H1 (cell line): ENCODE results near the gene STOML1. TPM values are rescaled to one million over a fixed set of nuclear protein-coding genes. Genes with fewer than 3 reads are reported as not detected.
"Not testable (repeated sequence)": the region's sequence is repeated elsewhere in the genome, so short reads cannot be mapped to it uniquely, and the experiment has no call there.

Source experiments
- CTCF ChIA-PET: fragments of 300-600 bp; sonication (Branson Sonifier 250); formaldehyde crosslinking; loops from one replicate; lab custom pipeline; 2021; ENCODE audit not compliant: partially characterized antibody; lab: Charles Lee
- POLR2A ChIA-PET: fragments of 300-600 bp; sonication (Branson Sonifier 250); formaldehyde crosslinking; loops from one replicate; lab custom pipeline; 2021; ENCODE audit warnings: inconsistent platforms; ENCODE audit not compliant: partially characterized antibody; lab: Charles Lee
- DNase-seq, 2 experiments: peaks; one replicate each; pipeline versions ENCODE4 v3.0.0 to v3.0.0-alpha.2; 2010 to 2022; ENCODE audit warnings: low spot score in 2 of 2, low read depth in 1 of 2, mixed read lengths in 1 of 2
- FAIRE-seq: peaks from 2 replicates; lab custom pipeline; 2011; peaks lifted over from hg19 to GRCh38; lab: Jason Lieb, UNC
- H2AFZ ChIP-seq: 2 replicates; pipeline ENCODE4 v1.8.1; 2012; ENCODE audit warnings: low read length, inconsistent platforms
- H2AK5ac ChIP-seq: 2 replicates; pipeline ENCODE4 v1.6.1; 2013; ENCODE audit warnings: low read depth, low read length
- H2BK120ac ChIP-seq: replicated peaks from 2 replicates; pipeline ENCODE3; 2013; ENCODE audit warnings: low read depth, low read length, inconsistent platforms
- H2BK12ac ChIP-seq: 2 replicates; pipeline ENCODE4 v1.6.1; 2013; ENCODE audit warnings: low read depth, low read length
- H2BK15ac ChIP-seq: 2 replicates; pipeline ENCODE4 v1.6.1; 2013; ENCODE audit warnings: low read length
- H2BK20ac ChIP-seq: 2 replicates; pipeline ENCODE4 v1.6.1; 2013; ENCODE audit warnings: low read length
- H2BK5ac ChIP-seq: 2 replicates; pipeline ENCODE4 v1.6.1; 2013; ENCODE audit warnings: low read depth, low read length
- H3K14ac ChIP-seq: 2 replicates; pipeline ENCODE4 v1.6.1; 2013; ENCODE audit warnings: inconsistent platforms; ENCODE audit not compliant: insufficient read length
- H3K18ac ChIP-seq: 2 replicates; pipeline ENCODE4 v1.6.1; 2013; ENCODE audit warnings: low read length; ENCODE audit errors: extremely low read depth
- H3K23ac ChIP-seq: 2 replicates; pipeline ENCODE4 v1.6.1; 2013; ENCODE audit warnings: inconsistent platforms; ENCODE audit not compliant: insufficient read length
- H3K23me2 ChIP-seq: 2 replicates; pipeline ENCODE4 v1.6.1; 2013; ENCODE audit warnings: low read depth, low read length
- H3K27ac ChIP-seq: 2 replicates; pipeline ENCODE4 v1.6.1; 2011; ENCODE audit warnings: low read depth, low read length, inconsistent platforms
- H3K27me3 ChIP-seq, 4 experiments: replicated peaks in 1 of 4; 1 replicate in 1 of 4; 2 replicates in 3 of 4; pipeline versions ENCODE4 v1.6.1 to v1.8.1; 2011 to 2013; ENCODE audit warnings: low read length in 3 of 4, mild to moderate bottlenecking in 3 of 4, inconsistent platforms in 2 of 4, mixed read lengths in 2 of 4, moderate library complexity in 1 of 4; ENCODE audit not compliant: control insufficient read depth in 3 of 4, insufficient read depth in 3 of 4; ENCODE audit errors: extremely low read depth in 1 of 4
- H3K36me3 ChIP-seq, 4 experiments: 2 replicates each; pipeline versions ENCODE4 v1.6.1 to v1.8.1; 2011 to 2013; ENCODE audit warnings: mild to moderate bottlenecking in 4 of 4, low read length in 3 of 4, moderate library complexity in 2 of 4, control low read depth in 1 of 4, inconsistent platforms in 1 of 4; ENCODE audit not compliant: insufficient read depth in 4 of 4, control insufficient read depth in 2 of 4
- H3K4ac ChIP-seq: replicated peaks from 2 replicates; pipeline ENCODE3; 2013; ENCODE audit warnings: low read length, low read depth, mixed read lengths, inconsistent platforms; ENCODE audit not compliant: insufficient read length
- H3K4me1 ChIP-seq, 4 experiments: replicated peaks in 1 of 4; 1 replicate in 1 of 4; 2 replicates in 3 of 4; pipeline versions ENCODE4 v1.6.1 to v1.8.1; 2011 to 2013; ENCODE audit warnings: low read length in 3 of 4, inconsistent platforms in 2 of 4, mixed read lengths in 1 of 4; ENCODE audit not compliant: insufficient read depth in 4 of 4, control insufficient read depth in 3 of 4
- H3K4me2 ChIP-seq, 2 experiments: 2 replicates each; pipeline versions ENCODE4 v1.6.1 to v1.8.1; 2011 to 2013; ENCODE audit warnings: low read depth in 2 of 2, low read length in 2 of 2, control low read depth in 1 of 2, inconsistent platforms in 1 of 2, mild to moderate bottlenecking in 1 of 2; ENCODE audit not compliant: insufficient read depth in 1 of 2
- H3K4me3 ChIP-seq, 4 experiments: fragments of 200-600, 300-600 bp in 1 of 4; sonication (generic), shearing (Covaris generic), sonication (Bioruptor Twin) in 1 of 4; 2 replicates each; pipeline versions ENCODE4 v1.5.1 to v1.8.1; 2011 to 2016; ENCODE audit warnings: low read length in 4 of 4, low read depth in 3 of 4, control low read depth in 2 of 4, inconsistent platforms in 2 of 4, mild to moderate bottlenecking in 2 of 4, mixed read lengths in 1 of 4, moderate library complexity in 1 of 4; ENCODE audit not compliant: insufficient read depth in 2 of 4; ENCODE audit errors: extremely low read depth in 1 of 4
- H3K56ac ChIP-seq: replicated peaks from 2 replicates; pipeline ENCODE3; 2013; ENCODE audit warnings: low read depth, mild to moderate bottlenecking, mixed read lengths, low read length, inconsistent platforms; ENCODE audit not compliant: insufficient read length
- H3K79me1 ChIP-seq: 2 replicates; pipeline ENCODE4 v1.6.1; 2013; ENCODE audit warnings: low read depth, low read length, control low read depth
- H3K79me2 ChIP-seq, 2 experiments: 2 replicates each; pipeline versions ENCODE4 v1.6.1 to v1.8.1; 2012 to 2013; ENCODE audit warnings: low read length in 2 of 2, mild to moderate bottlenecking in 2 of 2, inconsistent platforms in 1 of 2; ENCODE audit not compliant: insufficient read depth in 2 of 2, control insufficient read depth in 1 of 2
- H3K9ac ChIP-seq, 4 experiments: replicated peaks in 1 of 4; 1 replicate in 1 of 4; 2 replicates in 3 of 4; pipeline versions ENCODE4 v1.6.1 to v1.8.1; 2011 to 2013; ENCODE audit warnings: low read depth in 3 of 4, low read length in 3 of 4, control low read depth in 2 of 4, mild to moderate bottlenecking in 2 of 4, moderate library complexity in 2 of 4, inconsistent platforms in 1 of 4; ENCODE audit errors: extremely low read depth in 1 of 4
- H3K9me3 ChIP-seq, 2 experiments: 2 replicates each; pipeline versions ENCODE4 v1.6.1 to v1.8.1; 2012 to 2013; ENCODE audit warnings: mild to moderate bottlenecking in 2 of 2, moderate library complexity in 2 of 2, control low read depth in 1 of 2, inconsistent platforms in 1 of 2, low read depth in 1 of 2, low read length in 1 of 2, mixed read lengths in 1 of 2; ENCODE audit not compliant: insufficient read depth in 2 of 2
- H4K20me1 ChIP-seq, 2 experiments: replicated peaks in 1 of 2; 2 replicates each; pipeline versions ENCODE3 to v1.8.1; 2011 to 2013; ENCODE audit warnings: inconsistent platforms in 2 of 2, low read length in 2 of 2, mild to moderate bottlenecking in 1 of 2; ENCODE audit not compliant: insufficient read depth in 2 of 2, control insufficient read depth in 1 of 2
- H4K5ac ChIP-seq: 2 replicates; pipeline ENCODE4 v1.6.1; 2013; ENCODE audit warnings: low read length, low read depth, mixed read lengths, inconsistent platforms; ENCODE audit not compliant: insufficient read length
- H4K8ac ChIP-seq: 2 replicates; pipeline ENCODE4 v1.8.0; 2013; ENCODE audit warnings: mild to moderate bottlenecking, moderate library complexity, low read length, inconsistent platforms; ENCODE audit not compliant: insufficient read depth; ENCODE audit errors: extremely low read depth
- H4K91ac ChIP-seq: replicated peaks from 2 replicates; pipeline ENCODE3; 2013; ENCODE audit warnings: low read length, mixed read lengths, inconsistent platforms; ENCODE audit not compliant: insufficient read length
- WGBS, 2 experiments: shearing (Covaris generic) in 1 of 2; methylation state at CpG; one replicate each; pipeline versions ENCODE4 v1.1.6 to v1.1.7; 2013 to 2015; ENCODE audit warnings: low lambda C conversion rate in 2 of 2, mixed read lengths in 2 of 2, inconsistent platforms in 1 of 2, low coverage in 1 of 2, missing lambda C conversion rate in 1 of 2; ENCODE audit not compliant: insufficient replicate concordance in 2 of 2, insufficient coverage in 1 of 2, insufficient read length in 1 of 2; ENCODE audit errors: extremely low coverage in 1 of 2, missing lambda C conversion rate in 1 of 2; 5-methylcytosine and 5-hydroxymethylcytosine counted together
- polyA plus RNA-seq, 7 experiments: library from polyadenylated mRNA; depleted of rRNA in 3 of 7; stranded (reverse) in 5 of 7; unstranded in 2 of 7; fragments of >200 nt in 5 of 7; fragments of 200-250 nt in 2 of 7; gene quantifications; 1 replicate in 5 of 7; 2 replicates in 1 of 7; 4 replicates in 1 of 7; pipeline versions ENCODE4 v1.2.1 to v1.2.3, GENCODE V29; 2011 to 2013; ENCODE audit warnings: missing spikeins in 2 of 7, mixed read lengths in 2 of 7
- total RNA-seq: library from RNA; stranded (reverse); fragmentation: NEBNext Ultra II Directional; extraction: Animal tissue kit (Norgen Biotek cat#: 25700); gene quantifications from 2 replicates; pipeline ENCODE4 v1.2.1, GENCODE V29; 2021

Gene STOML1
- total and polyA plus RNA-seq, 2 of the 8 experiments (the other 6 are each of a cell fraction or from before 2014, with no cell fraction given) = 2.6 to 3.2 TPM

- H3K4me1 ChIP-seq, H3K18ac ChIP-seq, H3K4me2 ChIP-seq, H3K56ac ChIP-seq, H3K79me1 ChIP-seq, H2AFZ ChIP-seq, H2BK15ac ChIP-seq, H3K23me2 ChIP-seq, FAIRE-seq, POLR2A ChIA-PET, DNase-seq, H3K23ac ChIP-seq, H3K27ac ChIP-seq, H2BK5ac ChIP-seq, H3K79me2 ChIP-seq, H3K9ac ChIP-seq, H2BK120ac ChIP-seq, H2BK20ac ChIP-seq, H4K91ac ChIP-seq, H4K5ac ChIP-seq, H4K20me1 ChIP-seq, H3K4ac ChIP-seq, H3K4me3 ChIP-seq, H3K9me3 ChIP-seq, H3K14ac ChIP-seq, H2BK12ac ChIP-seq, H4K8ac ChIP-seq, H3K36me3 ChIP-seq, H2AK5ac ChIP-seq, H3K27me3 ChIP-seq: not testable (repeated sequence)
- CTCF ChIA-PET = interaction anchor here (1.0 to 2.9 kb wide), 7 partner anchors 9 to 87 kb away, joined by 3 to 12 read pairs (median 6); partner anchors contain the start of gene TBC1D21
- WGBS, 2 experiments = 87% methylated on average over 7 of the region's 7 CpGs; no CpG with 5 or more reads in 1 of the 2 experiments
Measured at GRCh38 chr15:73960472-73961070, 31.5 kb downstream of the STOML1 start.
